Right atrium auricular region (tissue), 2 donors: Measurements from ENCODE around the gene SMOC2. TPM values are rescaled to one million over a fixed set of nuclear protein-coding genes. Genes with fewer than 3 reads are reported as not detected.

ENCODE experiments used
- DNase-seq: peaks from one replicate; pipeline ENCODE4 v3.0.0-alpha.2; 2019; ENCODE audit warnings: low spot score
- H3K27ac ChIP-seq, 2 donors: fragments of 200-600 bp; sonication (generic); 1 replicate in 1 of 2; 2 replicates in 1 of 2; pipeline ENCODE4 v1.5.1; 2016 to 2019
- H3K27me3 ChIP-seq, 2 donors: fragments of 200-600 bp; sonication (generic); one replicate each; pipeline versions ENCODE4 v1.5.1 to v1.6.0; 2017 to 2019
- H3K36me3 ChIP-seq: fragments of 200-600 bp; sonication (generic); one replicate; pipeline ENCODE4 v1.5.1; 2016
- H3K4me1 ChIP-seq, 2 donors: fragments of 200-600 bp; sonication (generic); one replicate each; pipeline versions ENCODE4 v1.5.1 to v1.6.0; 2017 to 2019
- H3K4me3 ChIP-seq, 2 donors: fragments of 200-600 bp; sonication (generic); 1 replicate in 1 of 2; 2 replicates in 1 of 2; pipeline ENCODE4 v1.5.1; 2017 to 2019; ENCODE audit warnings: mild to moderate bottlenecking in 1 of 2, moderate library complexity in 1 of 2
- H3K9me3 ChIP-seq, 2 donors: fragments of 200-600 bp; sonication (generic); one replicate each; pipeline ENCODE4 v1.5.1; 2019
- CTCF ChIP-seq, 2 donors: fragments of 200-600 bp; sonication (generic); IDR thresholded peaks; one replicate each; pipeline ENCODE4 v1.5.1; 2019; ENCODE audit warnings: antibody characterized with exemption in 2 of 2
- total RNA-seq, 2 donors: library from RNA; depleted of rRNA; stranded (reverse); fragments of >200 nt; gene quantifications; one replicate each; pipeline ENCODE4 v1.1.0, GENCODE V29; 2016

Gene SMOC2
- total RNA-seq, 2 donors from 2014 or later, result 10.8 to 31.7 TPM

- peaks cover 0 to 7% of the 10 kb centered on the region in 2 donors for H3K9me3 ChIP-seq
- TF ChIP-seq CTCF (IDR thresholded peaks at IDR 0.05), result no peak
- H3K4me3 ChIP-seq, result no peak overlapping the region
- H3K27ac ChIP-seq, result no peak overlapping the region
- no peaks in the 10 kb centered on the region for H3K36me3 ChIP-seq
- no peak for DNase-seq
- H3K27me3 ChIP-seq, result no peaks in the 10 kb centered on the region
- no peaks in the 10 kb centered on the region for H3K4me1 ChIP-seq
Observed at GRCh38 chr6:168601111-168601510, 160.1 kb downstream of the SMOC2 start.

GRCh38 chr6:168601546-168601945, 160.6 kb downstream of the SMOC2 start:
- Histone ChIP-seq H3K4me3 (no peak overlapping the region), H3K4me1 (no peaks in the 10 kb centered on the region), H3K36me3 (no peaks in the 10 kb centered on the region), H3K27me3 (no peaks in the 10 kb centered on the region), H3K9me3 (peaks cover 0 to 7% of the 10 kb centered on the region in 2 donors), H3K27ac (no peak overlapping the region)
- TF ChIP-seq CTCF (IDR thresholded peaks at IDR 0.05), result no peak
- no peak for DNase-seq

GRCh38 chr6:168602576-168602975, 161.6 kb downstream of the SMOC2 start:
- no peak for DNase-seq
- Histone ChIP-seq H3K4me1 (no peaks in the 10 kb centered on the region), H3K27ac (no peak overlapping the region), H3K27me3 (no peaks in the 10 kb centered on the region), H3K4me3 (no peak overlapping the region), H3K9me3 (peaks cover 0 to 7% of the 10 kb centered on the region in 2 donors), H3K36me3 (no peaks in the 10 kb centered on the region)
- TF ChIP-seq CTCF (IDR thresholded peaks at IDR 0.05), result no peak

GRCh38 chr6:168603234-168603633, 162.2 kb downstream of the SMOC2 start:
- H3K4me1 ChIP-seq, result no peaks in the 10 kb centered on the region
- peaks cover 0 to 7% of the 10 kb centered on the region in 2 donors for H3K9me3 ChIP-seq
- no peak overlapping the region for H3K27ac ChIP-seq
- H3K27me3 ChIP-seq, result no peaks in the 10 kb centered on the region
- H3K36me3 ChIP-seq, result no peaks in the 10 kb centered on the region
- DNase-seq, result no peak
- no peak overlapping the region for H3K4me3 ChIP-seq
- no peak for TF ChIP-seq CTCF (IDR thresholded peaks at IDR 0.05)

GRCh38 chr6:168605964-168606363, 165.0 kb downstream of the SMOC2 start:
- no peak for DNase-seq
- H3K9me3 ChIP-seq, result peaks cover 0 to 7% of the 10 kb centered on the region in 2 donors
- H3K27me3 ChIP-seq, result no peaks in the 10 kb centered on the region
- H3K27ac ChIP-seq, result no peak overlapping the region
- no peaks in the 10 kb centered on the region for H3K4me1 ChIP-seq
- no peak overlapping the region for H3K4me3 ChIP-seq
- H3K36me3 ChIP-seq, result no peaks in the 10 kb centered on the region
- TF ChIP-seq CTCF (IDR thresholded peaks at IDR 0.05), result no peak

GRCh38 chr6:168606722-168607121, 165.7 kb downstream of the SMOC2 start:
- Histone ChIP-seq H3K36me3 (no peaks in the 10 kb centered on the region), H3K9me3 (peaks cover 0 to 7% of the 10 kb centered on the region in 2 donors), H3K27me3 (no peaks in the 10 kb centered on the region), H3K4me3 (no peak overlapping the region), H3K27ac (no peak overlapping the region), H3K4me1 (no peaks in the 10 kb centered on the region)
- DNase-seq, result no peak
- no peak for TF ChIP-seq CTCF (IDR thresholded peaks at IDR 0.05)
